HG03196 (cell line): Measurements from ENCODE around the gene TMEM131.

Experiments
- ATAC-seq: cut with Tn5 transposase; IDR thresholded peaks from one replicate; pipeline ENCODE4 v1.9.1; 2021; ENCODE audit not compliant: unreplicated experiment

TMEM131 gene

GRCh38 chr2:97728091-97728731 lies 267.5 kb downstream of the TMEM131 start:
- ATAC-seq = no peak

DNA sequence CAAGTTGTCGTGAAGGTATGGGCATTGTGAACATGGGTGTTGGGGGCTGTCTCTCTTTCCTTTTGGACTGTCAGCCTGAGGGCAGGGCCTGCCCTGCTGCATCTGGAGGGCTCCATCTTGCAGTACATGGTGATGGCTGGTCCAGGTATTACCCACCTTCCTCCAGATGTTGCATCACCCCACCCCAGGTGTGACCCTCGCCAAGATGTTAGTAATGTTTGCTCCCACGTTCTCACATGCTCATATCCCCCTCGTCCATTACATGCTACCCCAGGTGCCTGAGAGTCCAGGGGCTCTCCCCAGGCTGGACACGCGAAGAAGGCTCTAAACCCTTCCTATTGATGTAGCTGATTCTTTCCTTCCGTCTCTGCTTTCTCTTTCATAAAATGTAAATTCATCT lies 268.5 kb downstream of the TMEM131 start:
- no peak for ATAC-seq

GRCh38 chr2:97726261-97727064 lies 269.3 kb downstream of the TMEM131 start:
- ATAC-seq = no peak

DNA sequence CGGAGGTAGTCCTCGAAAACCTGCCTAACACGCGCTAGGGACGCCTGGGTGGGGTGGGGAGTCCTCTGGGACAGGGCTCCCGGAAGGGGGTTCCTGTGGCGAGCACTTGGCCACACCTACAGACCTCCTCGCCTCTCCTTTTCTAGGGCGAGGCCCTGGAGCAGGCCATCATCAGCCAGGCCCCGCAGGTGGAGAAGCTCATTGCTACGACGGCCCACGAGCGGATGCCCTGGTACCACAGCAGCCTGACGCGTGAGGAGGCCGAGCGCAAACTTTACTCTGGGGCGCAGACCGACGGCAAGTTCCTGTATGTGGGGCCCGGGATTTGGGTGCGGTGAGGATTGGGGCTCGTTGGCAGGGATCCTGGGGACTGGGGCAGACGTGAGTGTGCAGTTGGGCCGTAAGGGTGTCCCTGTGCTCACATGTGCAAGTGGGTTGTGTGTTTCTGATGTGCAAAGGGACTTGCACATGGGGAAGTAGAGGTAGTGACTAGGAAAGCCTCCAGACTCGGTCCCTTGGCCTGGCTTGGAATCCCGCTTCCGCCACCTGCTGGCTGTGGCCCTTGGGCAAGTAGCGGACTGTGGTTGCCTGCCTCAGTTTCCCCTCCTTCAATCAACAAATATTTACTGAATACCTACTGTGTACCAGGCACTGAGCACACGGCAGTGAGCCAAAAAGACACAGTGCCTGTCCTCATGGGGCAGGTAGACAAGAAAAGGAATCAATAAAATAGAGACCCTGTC lies 270.6 kb downstream of the TMEM131 start:
- ATAC-seq = no peak

DNA sequence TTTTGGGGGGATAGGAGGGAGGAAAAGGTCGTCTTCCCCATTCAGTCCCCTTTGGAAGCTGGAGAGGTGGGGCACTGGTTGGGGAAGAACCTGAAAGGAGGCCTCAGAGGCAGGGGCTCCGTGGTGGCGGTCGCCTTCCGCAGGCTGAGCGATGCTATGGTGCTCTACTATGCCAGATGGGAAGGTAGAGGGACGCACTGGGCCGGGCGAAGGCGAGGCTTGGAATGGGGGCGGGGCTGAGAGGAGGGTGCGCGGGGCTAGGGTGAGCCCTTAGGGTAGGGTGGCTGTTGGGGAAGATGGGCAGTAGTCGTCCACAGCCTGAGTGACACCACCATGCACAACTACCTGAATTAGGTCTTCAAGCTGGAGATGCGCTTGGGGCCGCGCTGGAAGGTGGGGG lies 271.2 kb downstream of the TMEM131 start:
- ATAC-seq = no peak

- ATAC-seq = no peak
Measured at GRCh38 chr2:97724073-97724410, 271.7 kb downstream of the TMEM131 start.

DNA sequence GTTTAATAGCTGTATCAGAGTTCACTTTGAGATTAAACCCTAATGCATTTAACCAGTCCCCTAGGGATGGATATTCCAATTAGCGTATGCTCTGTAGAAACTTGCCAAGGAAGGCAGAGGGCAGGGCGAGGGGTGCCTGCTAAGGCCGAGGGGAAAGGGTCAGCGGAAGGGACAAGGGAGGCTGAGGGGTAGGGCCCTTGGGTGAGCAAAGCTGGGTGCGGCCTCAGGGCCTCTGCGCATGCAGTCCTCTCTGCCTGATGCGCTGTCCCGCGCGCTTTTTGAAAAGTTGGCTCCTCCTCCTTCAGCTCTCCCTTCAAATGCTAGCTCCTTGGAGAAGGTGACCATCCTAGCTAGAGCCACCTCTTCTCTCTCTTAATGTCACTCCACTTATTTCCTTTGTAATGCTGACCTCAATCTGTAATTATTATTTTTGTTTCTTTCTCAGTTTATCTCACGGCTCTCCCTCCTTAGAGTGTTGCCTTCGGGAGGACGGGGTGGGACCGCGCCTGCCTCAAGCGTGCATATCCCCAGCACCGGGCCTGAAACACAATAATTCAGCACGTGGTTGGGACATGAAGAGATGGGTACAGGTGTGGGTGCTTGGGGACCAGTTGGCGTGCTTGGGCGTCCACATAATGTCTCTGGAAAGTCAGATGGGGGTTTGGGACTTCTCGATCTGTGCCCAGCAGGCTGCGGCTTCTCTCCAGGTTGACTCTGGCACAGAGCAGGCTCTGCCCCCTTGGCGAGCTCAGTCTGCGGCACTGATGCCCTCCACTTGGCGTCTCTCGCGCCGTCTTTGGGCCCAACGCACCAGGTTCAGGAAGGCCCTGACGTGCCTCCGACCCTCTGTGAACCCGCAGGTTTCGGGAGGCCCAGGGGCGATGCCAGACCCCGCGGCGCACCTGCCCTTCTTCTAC lies 272.3 kb downstream of the TMEM131 start:
- no peak for ATAC-seq

DNA sequence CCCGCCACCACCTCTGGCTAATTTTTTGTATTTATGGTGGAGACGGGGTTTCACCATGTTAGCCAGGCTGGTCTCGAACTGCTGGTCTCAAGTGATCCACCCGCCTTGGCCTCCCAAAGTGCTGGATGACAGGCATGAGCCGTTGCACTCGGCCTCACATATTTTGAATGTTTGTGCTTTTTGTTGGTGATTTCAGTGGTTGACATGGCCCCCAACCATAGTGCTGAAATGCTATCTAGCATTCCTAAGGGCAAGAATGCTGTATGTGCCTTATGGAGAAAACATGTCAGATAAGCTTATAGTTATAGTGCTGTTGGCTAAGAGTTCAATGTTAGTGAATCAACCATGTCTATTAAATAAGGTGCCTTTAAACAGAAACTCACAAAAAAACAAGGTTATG lies 273.5 kb downstream of the TMEM131 start:
- ATAC-seq = no peak

DNA sequence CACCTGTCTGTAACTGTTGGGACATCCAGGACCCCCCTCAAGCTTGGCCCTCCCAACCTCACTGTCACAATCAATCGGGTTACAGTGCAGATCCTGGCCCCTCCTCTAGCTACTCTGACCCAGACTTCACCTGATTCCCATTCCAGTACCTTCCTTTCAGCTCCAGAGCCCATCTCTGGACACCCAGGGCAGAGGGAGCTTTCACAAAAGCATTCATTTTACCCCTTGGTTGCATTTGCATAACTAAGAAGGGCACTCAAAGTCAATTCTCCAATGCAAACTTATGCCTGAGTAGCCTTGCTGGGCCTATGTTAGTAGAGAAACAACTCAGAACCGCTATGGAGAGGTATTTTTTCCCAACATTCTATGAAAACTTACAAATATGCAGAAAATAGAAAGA lies 275.0 kb downstream of the TMEM131 start:
- no peak for ATAC-seq

- no peak for ATAC-seq
Measured at GRCh38 chr2:97719362-97720155, 276.2 kb downstream of the TMEM131 start.

DNA sequence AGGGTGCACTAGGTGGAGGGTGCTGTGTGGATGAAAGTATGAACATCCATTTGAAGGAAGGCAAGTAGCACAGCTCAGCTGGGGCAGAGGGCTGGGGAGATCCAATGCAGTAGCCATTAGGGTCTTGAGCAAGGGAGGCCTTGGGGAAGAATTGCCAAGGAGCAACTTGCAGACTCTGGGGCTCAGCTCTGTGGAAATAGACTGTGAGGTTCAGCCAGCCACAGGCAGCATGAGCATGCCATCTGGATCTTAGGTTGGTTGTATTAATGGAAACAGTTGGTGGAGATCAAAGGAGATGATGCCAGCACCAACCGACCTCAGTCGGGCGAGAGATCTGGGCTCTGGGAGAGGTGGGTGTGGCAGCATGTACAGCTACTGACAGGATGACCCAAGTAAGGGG lies 276.8 kb downstream of the TMEM131 start:
- ATAC-seq = no peak

- peak; percentile 64 for ATAC-seq
Measured at GRCh38 chr2:97718051-97718882, 277.5 kb downstream of the TMEM131 start.

DNA sequence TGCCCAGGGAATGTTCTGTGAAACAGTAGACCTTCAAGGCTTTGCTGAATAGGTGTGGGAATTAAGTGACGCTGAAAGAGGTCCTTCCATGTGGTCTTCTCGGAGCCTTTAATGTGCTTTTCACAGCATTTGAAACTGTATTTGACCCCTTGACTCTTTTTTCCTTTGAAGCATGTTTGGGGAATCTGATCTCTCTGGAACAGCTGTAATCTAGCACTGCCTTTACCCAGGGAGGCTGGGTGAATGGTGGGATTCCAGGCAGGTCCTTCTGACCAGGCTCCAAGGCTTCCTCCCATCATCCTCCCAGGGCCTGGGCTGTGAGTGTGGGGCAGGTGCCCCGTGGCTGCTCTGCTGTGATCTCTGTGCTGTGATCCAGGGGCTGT lies 278.1 kb downstream of the TMEM131 start:
- ATAC-seq = no peak

DNA sequence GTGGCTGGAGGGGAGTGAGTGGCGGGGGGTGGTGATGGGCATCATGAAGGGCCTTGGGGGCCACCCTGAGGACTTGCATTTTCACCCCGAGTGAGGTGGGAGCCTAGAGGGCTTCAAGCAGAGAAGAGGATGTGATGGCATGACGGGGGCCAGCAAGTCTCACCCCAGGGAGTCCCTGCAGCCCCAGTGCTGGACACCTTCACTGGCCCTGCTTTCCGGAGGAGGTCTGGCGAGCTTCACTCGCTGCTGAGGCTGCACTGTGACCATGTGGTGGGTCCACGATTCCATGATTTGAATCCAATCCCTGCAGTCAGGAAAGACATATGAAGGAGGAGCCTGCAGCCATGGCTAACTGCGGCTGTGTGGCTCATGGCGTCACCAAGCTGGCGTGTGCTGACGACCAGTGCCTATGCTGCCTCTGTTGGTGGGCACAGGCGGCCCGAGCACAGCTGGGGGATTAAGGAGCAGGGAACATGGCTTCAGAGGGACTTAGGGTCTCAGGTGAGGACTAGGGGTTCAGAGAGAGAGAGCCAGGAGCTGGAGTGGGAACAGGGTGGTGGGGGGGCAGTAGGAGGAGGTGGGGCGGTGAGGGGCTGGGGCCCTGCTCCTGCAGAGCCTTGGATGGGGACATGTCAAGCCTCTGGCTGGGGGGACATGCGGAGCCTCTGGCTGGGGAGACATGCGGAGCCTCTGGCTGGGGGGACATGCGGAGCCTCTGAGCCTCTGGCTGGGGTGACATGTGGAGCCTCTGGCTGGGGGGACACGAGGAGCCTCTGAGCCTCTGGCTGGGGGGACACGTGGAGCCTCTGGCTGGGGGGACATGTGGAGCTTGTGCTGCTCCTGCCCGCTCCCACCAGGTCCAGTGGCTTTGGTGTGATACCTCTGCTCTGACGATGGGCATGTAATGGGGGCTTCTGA lies 278.8 kb downstream of the TMEM131 start:
- no peak for ATAC-seq

- no peak for ATAC-seq
Measured at GRCh38 chr2:97715951-97716694, 279.6 kb downstream of the TMEM131 start.

- ATAC-seq = no peak
Measured at GRCh38 chr2:97714950-97715652, 280.6 kb downstream of the TMEM131 start.
